GM19193 (cell line): ENCODE measurements around the gene PRPF6.

Experiments used
- POLR2A ChIP-seq: IDR thresholded peaks from 4 replicates; pipeline ENCODE4 v1.6.1; 2011; ENCODE audit not compliant: insufficient read depth, insufficient read length; ENCODE audit errors: extremely low read depth

Gene PRPF6

DNA sequence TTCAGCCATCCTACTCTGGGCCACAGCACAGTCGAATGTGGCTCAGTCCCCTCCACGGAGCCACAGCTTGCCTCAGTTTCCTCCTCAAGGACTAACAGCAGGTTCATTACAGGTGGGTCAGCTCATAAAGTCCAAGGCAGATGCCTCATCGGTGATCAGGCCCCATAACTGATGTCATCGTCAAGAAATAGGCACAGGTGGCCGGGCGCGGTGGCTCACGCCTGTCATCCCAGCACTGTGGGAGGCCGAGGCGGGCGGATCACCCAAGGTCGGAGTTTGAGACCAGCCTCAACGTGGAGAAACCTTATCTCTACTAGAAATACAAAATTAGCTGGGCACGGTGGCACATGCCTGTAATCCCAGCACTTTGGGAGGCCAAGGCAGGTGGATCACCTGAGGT is 28.2 kb upstream of the PRPF6 start:
- TF ChIP-seq POLR2A = no peak

DNA sequence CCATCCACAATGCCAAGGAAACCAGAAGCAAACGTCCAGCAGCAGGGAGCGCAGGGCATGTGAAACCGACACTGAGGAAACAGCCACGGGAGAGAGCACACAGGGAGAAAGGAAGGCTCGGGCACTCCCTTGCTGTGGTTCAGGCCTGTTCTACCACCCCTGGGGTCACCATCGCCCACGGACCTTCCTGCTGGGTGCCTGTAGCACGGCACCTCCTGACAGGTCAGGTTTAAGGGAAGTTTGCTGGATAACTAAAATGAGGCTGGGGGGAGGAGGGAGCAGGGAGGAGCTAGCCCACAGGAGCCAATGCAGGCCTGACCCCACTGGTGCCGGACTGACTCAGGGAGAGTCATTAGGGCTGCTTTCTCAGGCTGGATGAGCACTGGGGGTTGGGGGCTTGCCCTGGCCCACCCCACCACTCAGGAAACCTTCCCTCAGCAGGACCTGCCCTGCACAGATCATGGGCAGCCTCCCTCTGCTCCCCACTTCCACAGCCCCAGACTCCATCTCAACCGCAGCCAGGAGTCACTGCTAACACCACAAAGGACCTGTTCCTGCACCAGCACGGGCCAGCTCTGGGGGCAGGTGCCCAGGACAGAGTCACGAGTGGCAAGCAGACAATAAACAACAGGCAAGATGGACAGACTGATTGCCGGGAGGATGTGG is 27.0 kb upstream of the PRPF6 start:
- no peak for TF ChIP-seq POLR2A

DNA sequence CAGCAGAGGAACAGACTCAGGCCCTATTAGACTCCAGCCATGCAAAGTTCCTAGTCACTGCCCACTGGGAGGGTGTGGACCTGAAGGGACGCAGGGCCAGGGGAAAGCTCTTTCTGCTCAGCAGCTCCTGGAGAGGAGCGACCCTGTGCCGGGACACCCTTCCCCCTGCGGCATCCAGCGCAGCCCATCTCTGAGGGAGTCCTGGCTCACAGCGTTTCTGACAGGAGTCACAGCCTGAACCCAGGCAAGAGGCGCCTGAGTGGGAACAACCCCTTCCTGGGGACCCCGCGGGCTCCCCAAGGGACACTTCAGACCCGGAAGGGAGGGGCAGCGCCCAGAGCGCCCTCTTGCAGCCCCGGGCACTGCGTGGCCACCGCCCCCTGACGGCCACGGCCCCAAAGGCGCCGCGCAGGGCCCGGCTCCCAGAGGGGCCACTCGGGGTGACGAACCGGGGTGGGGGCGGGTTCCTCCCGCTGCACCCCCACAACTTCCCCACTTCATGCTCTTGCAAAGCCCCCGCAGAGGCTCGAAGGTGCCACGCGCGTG is 25.6 kb upstream of the PRPF6 start:
- no peak for TF ChIP-seq POLR2A

DNA sequence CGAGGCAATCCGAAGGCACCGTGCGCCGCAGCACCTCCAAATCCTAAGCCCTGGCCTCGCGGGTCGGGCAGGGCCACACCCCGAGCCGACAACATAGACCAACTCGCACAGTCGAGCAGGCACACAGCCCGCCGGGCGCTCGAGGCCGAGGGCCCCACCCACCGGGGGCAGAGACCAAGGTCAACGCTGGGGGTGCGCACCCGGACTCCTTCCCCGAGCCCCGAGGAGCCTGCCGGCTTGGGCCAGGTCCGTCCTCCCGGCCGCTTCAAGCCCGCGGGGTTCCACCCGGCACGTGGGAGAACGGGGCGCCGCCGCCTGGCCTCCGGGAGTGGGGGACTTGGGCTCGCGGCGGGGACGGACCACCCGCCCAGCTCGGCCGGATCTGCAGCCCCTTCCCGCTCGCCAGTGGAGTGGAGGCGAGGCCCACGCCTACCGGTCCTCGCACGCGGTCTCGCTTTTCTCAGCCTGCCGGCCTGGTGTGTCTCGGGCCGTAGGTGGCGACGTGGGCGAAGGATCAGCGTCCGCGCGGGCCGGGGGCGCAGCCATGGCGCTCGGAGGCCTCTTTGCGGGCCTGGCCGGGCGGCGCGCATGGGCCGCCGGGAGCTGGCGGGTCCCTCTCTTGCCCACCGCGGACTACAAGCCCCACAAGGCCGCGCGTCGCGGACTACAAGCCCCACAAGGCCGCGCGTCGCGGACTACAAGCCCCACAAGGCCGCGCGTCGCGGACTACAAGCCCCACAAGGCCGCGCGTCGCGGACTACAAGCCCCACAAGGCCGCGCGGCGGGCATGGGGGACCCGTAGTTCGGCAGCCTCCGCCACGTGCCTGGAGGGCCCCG is 24.9 kb upstream of the PRPF6 start, which contains the start of gene UCKL1:
UCKL1 (minus strand) TSS at position 590 of the 837 bp plus-strand sequence; CDS start at position 546, 44 bp downstream.
- peak; percentile 80 for TF ChIP-seq POLR2A

DNA sequence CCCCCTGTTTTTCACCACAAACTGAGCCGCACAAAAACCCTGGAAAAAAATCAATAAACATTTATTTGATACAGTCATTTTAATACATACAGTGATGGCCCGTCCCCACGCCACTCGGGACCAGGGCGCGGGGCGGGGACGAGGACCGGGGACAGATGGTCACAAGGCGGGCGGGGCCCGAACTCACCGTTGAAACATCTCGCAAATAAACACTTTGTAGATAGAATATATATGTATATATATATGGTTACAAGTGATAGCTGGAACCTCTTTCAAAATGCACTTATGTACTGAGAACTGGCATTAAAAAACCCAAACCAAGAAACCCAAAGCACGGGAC is 24.3 kb upstream of the PRPF6 start:
- no peak for TF ChIP-seq POLR2A

DNA sequence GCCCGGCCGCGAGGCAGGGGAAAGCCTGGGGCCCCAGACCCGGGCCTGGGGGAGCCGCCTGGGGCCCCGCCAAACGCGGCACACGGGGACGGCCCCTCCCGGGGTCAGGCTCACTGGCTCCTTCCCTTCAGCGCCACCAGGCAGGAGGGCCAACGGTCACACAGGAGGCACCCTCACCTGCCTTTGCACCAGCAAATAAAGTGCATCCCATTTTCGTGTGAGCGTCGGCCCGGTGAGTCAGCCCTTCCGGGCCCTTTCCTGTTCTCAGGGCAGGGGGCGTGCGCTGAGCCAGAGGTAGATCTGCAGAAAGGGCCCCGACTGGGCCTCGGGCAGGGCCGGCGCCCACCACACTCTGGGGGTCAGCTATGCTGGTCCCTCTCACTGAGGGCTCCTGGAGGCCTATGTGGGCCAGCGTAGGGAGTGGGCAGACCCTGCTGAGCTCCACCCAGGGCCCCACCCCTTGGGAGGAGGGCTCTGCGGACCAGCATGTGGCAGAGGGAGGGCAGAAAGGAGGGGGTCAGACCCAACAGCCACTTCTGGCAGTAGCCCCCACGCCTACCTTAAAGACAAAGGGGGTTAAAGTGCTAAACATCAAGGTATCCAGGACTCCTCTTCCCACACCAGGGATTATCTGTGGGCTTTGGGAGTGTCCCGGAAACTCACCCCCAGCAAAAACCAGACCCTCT is 23.8 kb upstream of the PRPF6 start:
- TF ChIP-seq POLR2A = no peak

DNA sequence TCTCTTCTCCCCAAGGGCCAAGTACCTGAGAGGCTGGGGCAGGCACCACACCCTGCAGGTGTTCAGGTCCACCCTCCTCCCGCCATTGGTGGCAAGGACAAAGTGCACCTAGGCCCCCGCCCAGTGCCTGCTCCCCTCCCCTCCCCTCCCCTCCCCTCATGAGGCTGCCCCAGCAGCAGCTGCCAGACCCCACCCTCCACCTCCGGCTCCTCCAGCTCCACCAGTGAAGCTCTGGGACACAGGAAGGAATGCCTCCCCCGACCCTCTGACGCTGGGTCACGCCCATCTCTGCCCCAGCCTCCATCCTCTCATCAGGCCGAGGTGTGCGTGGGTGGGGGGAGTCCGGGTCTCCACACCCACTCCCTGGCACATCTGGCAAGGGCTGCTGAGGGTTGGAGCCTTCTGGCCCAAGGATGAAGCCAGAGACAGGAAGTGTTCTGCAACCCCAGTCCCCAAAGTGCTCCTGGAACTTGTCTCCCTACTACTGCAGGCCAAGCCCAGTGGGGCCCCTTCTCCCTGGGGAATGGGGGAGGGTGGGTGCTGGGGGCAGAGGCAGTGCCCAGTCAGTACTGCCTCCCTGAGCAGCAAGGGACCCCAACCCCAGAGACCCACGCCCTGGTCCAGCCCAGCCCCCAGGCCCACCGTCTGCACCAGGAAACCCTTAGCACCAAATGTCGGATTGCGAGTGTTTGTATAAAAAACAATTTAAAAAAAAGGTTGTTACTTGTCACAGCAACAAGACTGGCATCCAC is 23.1 kb upstream of the PRPF6 start:
- TF ChIP-seq POLR2A = no peak

DNA sequence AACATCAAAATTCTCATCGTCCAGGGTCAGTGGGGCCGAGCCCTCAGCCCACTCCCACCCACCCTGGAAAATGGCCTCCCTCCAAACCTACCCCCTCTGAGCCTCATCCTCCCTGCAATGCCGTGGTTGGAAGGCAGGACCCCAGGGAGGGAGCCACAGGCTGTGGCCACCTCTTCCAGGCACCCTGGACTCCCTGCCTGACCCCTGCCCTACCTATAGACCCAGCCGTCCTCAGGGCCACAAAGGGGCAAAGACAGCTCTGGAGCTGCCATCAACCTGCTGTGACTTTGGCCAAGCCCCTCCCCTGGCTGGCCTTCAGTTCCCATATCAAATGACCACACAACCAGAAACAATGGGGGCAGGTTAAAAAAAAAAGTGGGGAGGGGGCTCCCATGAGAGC is 22.5 kb upstream of the PRPF6 start:
- TF ChIP-seq POLR2A = no peak

DNA sequence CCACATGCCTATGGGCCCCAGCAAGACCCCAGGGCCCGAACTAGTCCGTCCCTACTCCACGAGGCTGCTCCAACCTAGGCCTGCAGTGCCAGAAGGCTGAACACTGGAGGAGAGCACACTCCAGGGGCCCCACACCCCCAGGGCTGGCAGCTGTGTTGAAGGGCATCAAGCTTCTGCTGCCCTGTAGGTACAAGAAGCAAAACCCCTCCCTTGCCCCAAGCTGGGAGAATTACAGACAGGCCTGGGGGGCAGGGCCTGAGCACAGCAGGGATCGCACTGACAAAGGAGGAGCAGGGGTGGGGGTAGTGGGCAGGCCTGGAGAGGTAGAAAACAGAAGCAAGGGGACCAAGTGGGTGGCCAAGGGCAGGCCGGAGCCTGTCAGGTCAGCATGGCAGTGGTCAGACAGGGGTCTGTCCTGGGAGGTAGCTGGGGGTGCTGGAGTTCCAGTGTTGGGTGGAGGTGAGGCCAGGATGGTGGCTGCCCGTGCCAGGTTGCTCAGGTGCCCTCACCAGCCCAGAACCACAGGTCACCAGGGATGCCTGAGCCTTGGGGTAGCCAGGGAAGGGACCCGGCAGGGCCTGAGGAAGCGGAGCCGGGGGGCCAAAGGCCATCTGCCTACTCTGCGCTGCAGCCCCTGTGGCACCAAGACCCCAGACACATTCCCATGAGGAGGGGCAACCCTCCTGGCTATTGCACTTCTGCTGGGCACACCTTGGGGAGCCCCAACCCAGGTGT is 21.8 kb upstream of the PRPF6 start:
- TF ChIP-seq POLR2A = no peak

DNA sequence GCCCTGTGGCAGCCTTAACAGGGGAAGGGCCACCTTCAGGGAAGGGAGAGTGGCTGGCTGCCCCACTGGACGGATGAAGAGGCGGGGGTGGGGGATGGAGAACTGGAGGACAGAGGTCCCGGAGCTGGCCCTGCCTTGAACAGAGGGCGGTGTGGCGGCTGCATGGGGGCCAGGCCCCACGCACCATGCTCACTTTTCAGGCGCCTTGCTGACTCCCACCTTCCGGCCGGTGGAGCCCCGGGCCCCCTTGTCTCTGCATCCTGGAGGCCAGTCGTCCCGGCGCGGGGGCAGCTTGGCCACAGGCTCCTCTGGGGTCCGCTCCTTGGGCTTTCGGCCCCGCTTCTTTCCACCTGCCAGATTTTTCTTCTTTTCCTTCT is 21.2 kb upstream of the PRPF6 start:
- TF ChIP-seq POLR2A = no peak

DNA sequence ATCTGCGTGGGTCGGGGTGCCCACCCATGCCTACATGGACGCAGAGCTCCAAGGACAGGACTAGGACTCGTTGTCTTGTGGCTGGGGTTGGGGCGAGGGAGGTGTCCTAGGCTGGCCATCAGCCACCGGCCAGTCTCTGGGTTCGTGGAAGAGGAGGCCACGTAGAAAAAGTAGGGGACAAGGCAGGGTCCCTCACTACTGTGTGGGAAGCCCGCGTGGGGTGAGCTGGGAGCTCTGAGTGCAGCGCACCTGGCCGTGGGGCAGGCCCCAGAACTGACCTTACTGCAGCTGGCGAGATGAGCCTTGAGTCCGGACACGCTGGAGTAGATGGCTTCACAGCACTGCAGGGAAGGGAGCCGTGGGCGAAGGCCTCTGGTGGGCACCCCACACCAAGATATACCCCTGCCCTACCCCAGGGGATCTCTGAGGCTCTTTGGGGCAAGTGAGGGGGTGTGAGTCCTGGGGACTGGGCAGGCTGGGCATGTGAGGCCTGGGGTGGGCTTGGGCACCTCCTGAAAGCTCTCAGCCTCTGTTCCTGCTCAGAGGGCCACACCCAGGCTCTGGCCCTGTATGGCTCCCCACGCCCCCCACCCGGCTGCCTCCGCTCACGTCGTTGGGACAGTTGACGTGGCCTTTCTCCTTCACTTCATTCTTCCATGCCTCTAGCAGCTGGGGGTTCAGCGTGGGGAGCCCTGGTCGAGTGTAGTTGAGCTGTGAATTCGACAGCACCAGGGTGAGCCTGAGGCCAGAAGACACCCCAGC is 19.1 kb upstream of the PRPF6 start:
- TF ChIP-seq POLR2A = no peak

DNA sequence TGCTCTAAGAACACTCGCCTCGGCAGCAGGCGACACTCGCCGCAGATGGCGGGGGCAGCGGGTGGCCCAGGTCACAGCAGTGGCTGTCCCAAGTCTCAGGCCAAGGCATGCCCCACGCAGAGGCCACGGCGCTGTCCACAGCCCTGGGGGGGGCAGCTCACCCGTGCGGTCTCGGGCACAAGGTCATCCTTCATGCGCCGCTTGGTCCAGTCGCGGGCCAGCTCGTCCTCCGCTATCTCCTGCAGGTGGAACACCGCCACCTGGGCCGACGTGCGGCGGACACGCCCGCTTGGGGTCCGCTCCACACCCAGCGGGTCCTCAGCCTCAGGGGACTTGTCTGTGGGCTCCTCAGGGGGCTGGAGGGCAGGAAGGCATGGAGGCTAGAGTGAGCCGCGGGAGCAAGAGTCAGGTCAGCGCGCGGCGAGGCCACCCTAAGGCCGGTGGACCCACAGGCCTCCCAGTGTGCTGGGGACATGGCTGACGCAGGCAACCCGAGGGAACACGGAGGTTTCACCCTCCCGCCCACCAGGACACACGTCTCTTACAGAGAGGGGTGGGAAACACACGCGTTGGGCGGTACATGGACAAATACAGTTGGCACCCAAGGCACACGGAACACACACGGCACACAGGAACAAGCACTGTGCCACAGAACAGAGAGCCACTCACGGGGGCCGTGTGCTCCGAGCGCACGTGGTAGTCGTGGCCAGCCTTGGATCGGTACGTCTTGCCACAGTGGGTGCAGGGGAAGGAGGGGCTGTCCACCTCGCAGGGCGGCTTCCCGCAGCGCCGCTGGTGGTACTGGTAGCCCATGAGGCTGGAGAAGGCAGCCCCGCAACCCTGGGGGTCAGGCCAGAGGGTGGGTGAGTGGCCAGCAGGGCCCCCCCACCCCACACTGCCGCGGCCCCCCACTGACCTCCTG is 18.2 kb upstream of the PRPF6 start:
- TF ChIP-seq POLR2A = no peak

DNA sequence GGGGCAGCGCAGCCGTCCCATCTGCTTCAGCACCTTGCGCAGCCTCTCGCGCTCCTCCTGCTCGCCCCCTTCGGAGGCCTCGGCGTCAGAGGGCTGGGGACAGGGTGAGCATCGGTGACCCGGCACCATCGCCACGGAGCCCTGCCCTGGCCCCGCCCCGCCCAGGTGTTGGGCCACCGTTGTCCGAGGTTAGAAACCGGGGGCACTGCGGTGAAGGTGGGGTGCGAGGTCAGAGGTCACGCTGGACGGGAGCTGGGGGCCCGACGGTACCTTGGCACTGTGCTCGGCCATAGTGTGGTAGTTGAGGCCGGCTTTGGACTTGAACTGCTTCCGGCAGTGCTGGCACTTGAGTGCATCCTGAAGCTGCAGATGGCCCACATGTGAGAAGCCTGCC is 17.6 kb upstream of the PRPF6 start:
- TF ChIP-seq POLR2A = no peak

DNA sequence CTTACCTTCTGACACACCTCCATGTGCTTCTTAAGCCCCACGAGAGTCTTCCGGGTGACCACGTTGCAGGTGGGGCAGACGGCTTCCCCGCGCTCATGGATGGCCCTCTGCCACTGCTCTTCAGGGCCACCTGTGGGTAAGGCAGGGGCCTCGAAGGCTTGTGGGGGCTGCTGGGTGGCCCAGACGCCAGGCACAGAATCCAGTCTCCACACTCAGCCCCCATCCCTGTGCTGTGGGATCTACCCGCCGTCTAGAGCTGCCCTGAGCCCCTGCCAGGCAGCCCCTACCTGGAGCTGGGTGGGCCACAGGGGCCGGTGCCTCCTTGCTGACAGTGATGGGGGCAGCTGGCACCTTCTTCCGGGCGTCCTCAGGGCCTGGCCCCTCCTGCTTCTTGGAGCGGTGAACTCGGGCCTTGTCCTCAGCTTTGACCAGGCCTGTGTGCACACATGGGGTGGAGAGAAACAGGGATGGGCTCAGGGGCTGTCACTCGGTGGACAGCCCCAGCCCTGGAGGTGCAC is 17.1 kb upstream of the PRPF6 start:
- no peak for TF ChIP-seq POLR2A
